ENCODE measurements around the gene HM13.
"Not testable (repeated sequence)": the region's sequence is repeated elsewhere in the genome, so short reads cannot be mapped to it uniquely, and the experiment has no call there.

Gene HM13

GRCh38 chr20:31502884-31503673 lies 11.2 kb upstream of the HM13 start:
- peak; percentile 67 for DNase-seq

- no peak for DNase-seq
Observed at GRCh38 chr20:31505903-31506302, 8.3 kb upstream of the HM13 start.

- no peak for DNase-seq
Observed at GRCh38 chr20:31508517-31509244, 5.6 kb upstream of the HM13 start.

- DNase-seq, result no peak
Observed at GRCh38 chr20:31515072-31515774, 981 bp downstream of the HM13 start.

- no peak for DNase-seq
Observed at GRCh38 chr20:31515775-31516107, 1.5 kb downstream of the HM13 start.

GRCh38 chr20:31516166-31516565 lies 1.9 kb downstream of the HM13 start:
- DNase-seq, result no peak

- DNase-seq, result no peak
Observed at GRCh38 chr20:31516651-31517050, 2.4 kb downstream of the HM13 start.

GRCh38 chr20:31517373-31517772 lies 3.1 kb downstream of the HM13 start:
- DNase-seq, result peak; percentile 10

- not testable (repeated sequence) for DNase-seq
Observed at GRCh38 chr20:31521267-31521666, 7.0 kb downstream of the HM13 start.

- DNase-seq, result no peak
Observed at GRCh38 chr20:31522731-31523130, 8.5 kb downstream of the HM13 start.

GRCh38 chr20:31523361-31524283 lies 9.4 kb downstream of the HM13 start:
- DNase-seq, result no peak

GRCh38 chr20:31527266-31527665 lies 13.0 kb downstream of the HM13 start:
- DNase-seq, result no peak

GRCh38 chr20:31535298-31535697 lies 21.1 kb downstream of the HM13 start:
- DNase-seq, result no peak

- no peak for DNase-seq
Observed at GRCh38 chr20:31536575-31536974, 22.3 kb downstream of the HM13 start.

GRCh38 chr20:31537116-31537871 lies 23.1 kb downstream of the HM13 start:
- DNase-seq, result no peak

GRCh38 chr20:31537890-31538289 lies 23.6 kb downstream of the HM13 start:
- DNase-seq, result no peak

- DNase-seq, result no peak
Observed at GRCh38 chr20:31538326-31538725, 24.1 kb downstream of the HM13 start.

- DNase-seq, result not testable (repeated sequence)
Observed at GRCh38 chr20:31539636-31540035, 25.4 kb downstream of the HM13 start.

- no peak for DNase-seq
Observed at GRCh38 chr20:31540406-31540805, 26.2 kb downstream of the HM13 start.

GRCh38 chr20:31542201-31542842 lies 28.1 kb downstream of the HM13 start:
- no peak for DNase-seq

- DNase-seq, result no peak
Observed at GRCh38 chr20:31542963-31543362, 28.7 kb downstream of the HM13 start.
